Fibroblast of lung (primary cell): Measurements from ENCODE around the gene ZEB2. TPM values are rescaled to one million over a fixed set of nuclear protein-coding genes. Genes with fewer than 3 reads are reported as not detected.

ENCODE experiments used
- DNase-seq, 2 donors: peaks; one replicate each; pipeline versions ENCODE4 v3.0.0 to v3.0.0-alpha.2; 2010; ENCODE audit warnings: low read depth in 2 of 2
- H2AFZ ChIP-seq: 2 replicates; pipeline ENCODE4 v1.5.1; 2012; ENCODE audit warnings: low read length, control low read depth, inconsistent platforms
- H3K27ac ChIP-seq: 2 replicates; pipeline ENCODE4 v1.5.1; 2011; ENCODE audit warnings: low read length, control low read depth; ENCODE audit not compliant: insufficient read depth
- H3K27me3 ChIP-seq: 2 replicates; pipeline ENCODE4 v1.5.1; 2011; ENCODE audit warnings: mild to moderate bottlenecking, low read length; ENCODE audit not compliant: control insufficient read depth, insufficient read depth
- H3K36me3 ChIP-seq: 2 replicates; pipeline ENCODE4 v1.5.1; 2011; ENCODE audit warnings: low read length; ENCODE audit not compliant: control insufficient read depth, insufficient read depth
- H3K4me1 ChIP-seq: 2 replicates; pipeline ENCODE4 v1.5.1; 2011; ENCODE audit warnings: low read length; ENCODE audit not compliant: control insufficient read depth, insufficient read depth; ENCODE audit errors: extremely low read depth
- H3K4me2 ChIP-seq: 2 replicates; pipeline ENCODE4 v1.5.1; 2011; ENCODE audit warnings: low read length, control low read depth; ENCODE audit not compliant: insufficient read depth; ENCODE audit errors: extremely low read depth
- H3K4me3 ChIP-seq, 4 experiments: fragments of 200-600 bp in 1 of 4; sonication (generic) in 1 of 4; replicated peaks in 1 of 4; 2 replicates each; pipeline ENCODE4 v1.5.1; 2011 to 2016; ENCODE audit warnings: low read length in 4 of 4, low read depth in 3 of 4, mild to moderate bottlenecking in 3 of 4, control low read depth in 2 of 4, inconsistent platforms in 1 of 4, mixed read lengths in 1 of 4; ENCODE audit not compliant: insufficient read depth in 1 of 4; ENCODE audit errors: control extremely low read depth in 1 of 4
- H3K79me2 ChIP-seq: 2 replicates; pipeline ENCODE4 v1.5.1; 2012; ENCODE audit warnings: mild to moderate bottlenecking, low read length, inconsistent platforms; ENCODE audit not compliant: control insufficient read depth, insufficient read depth
- H3K9ac ChIP-seq: 2 replicates; pipeline ENCODE4 v1.5.1; 2011; ENCODE audit warnings: mild to moderate bottlenecking, low read length, control low read depth; ENCODE audit not compliant: insufficient read depth
- H3K9me3 ChIP-seq: 2 replicates; pipeline ENCODE4 v1.5.1; 2012; ENCODE audit warnings: low read depth, low read length; ENCODE audit not compliant: control insufficient read depth, insufficient read depth
- H4K20me1 ChIP-seq: 2 replicates; pipeline ENCODE4 v1.5.1; 2011; ENCODE audit warnings: low read length; ENCODE audit not compliant: control insufficient read depth, insufficient read depth; ENCODE audit errors: extremely low read depth
- EZH2 ChIP-seq: IDR thresholded peaks from 2 replicates; pipeline ENCODE4 v1.5.1; 2012; ENCODE audit warnings: low read length, control low read depth, mild to moderate bottlenecking; ENCODE audit errors: missing control alignments
- polyA plus RNA-seq, 2 donors: library from polyadenylated mRNA; depleted of rRNA in 1 of 2; stranded (reverse) in 1 of 2; unstranded in 1 of 2; fragments of >200 nt; gene quantifications; 2 replicates each; pipeline ENCODE4 v1.2.1, GENCODE V29; 2011 to 2012; ENCODE audit warnings: missing spikeins in 1 of 2
- total RNA-seq: library from RNA; depleted of rRNA; stranded (reverse); fragments of >200 nt; gene quantifications from 2 replicates; pipeline ENCODE4 v1.2.1, GENCODE V29; 2014
- TF ChIP-seq, protein P1 (sequence below), 2 donors: IDR thresholded peaks in 1 of 2; conservative IDR thresholded peaks in 1 of 2; 1 replicate in 1 of 2; 2 replicates in 1 of 2; pipeline ENCODE4 v1.5.1; 2011 to 2012; ENCODE audit warnings: low read length in 2 of 2, control low read depth in 1 of 2, inconsistent platforms in 1 of 2, low read depth in 1 of 2, mild to moderate bottlenecking in 1 of 2

ZEB2 gene
- total and polyA plus RNA-seq, 2 donors (not counting 1 experiment from before 2014, with no cell fraction given) = 91.0 to 130 TPM

DNA sequence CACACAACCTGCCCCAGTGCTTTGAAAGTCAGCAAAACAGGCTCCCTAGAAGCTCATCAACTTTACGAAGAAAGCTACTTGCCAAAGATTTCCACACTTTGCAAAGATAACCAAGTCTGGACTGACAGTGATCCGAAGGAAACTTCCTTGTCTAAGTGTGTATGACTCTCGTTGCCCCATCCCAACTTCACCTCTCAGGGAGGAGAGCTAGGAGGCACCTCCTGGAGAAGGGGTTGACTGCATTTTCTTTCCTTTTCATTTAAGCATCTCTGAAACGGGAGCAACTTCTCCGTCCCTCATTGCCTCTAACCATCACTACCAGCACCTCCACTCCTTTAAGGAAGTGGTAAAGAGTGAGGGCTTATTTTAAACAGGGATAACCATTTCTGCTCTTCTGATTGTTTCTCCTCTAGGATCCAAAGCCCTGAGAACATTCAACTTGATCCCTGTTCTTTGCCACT, 7.0 kb downstream of the ZEB2 start:
- Histone ChIP-seq H4K20me1 (no peaks in the 10 kb centered on the region), H3K9ac (peak overlapping the region; percentile 64), H3K4me3 (peak overlapping the region; percentile 79 to 92 (median 80)), H3K9me3 (no peaks in the 10 kb centered on the region), H3K36me3 (no peaks in the 10 kb centered on the region), H3K4me1 (peaks cover 21% of the 10 kb centered on the region), H3K4me2 (peak overlapping the region; percentile 98), H3K79me2 (peaks cover 96% of the 10 kb centered on the region), H2AFZ (no peak overlapping the region), H3K27ac (peak overlapping the region; percentile 96), H3K27me3 (no peaks in the 10 kb centered on the region)
- DNase-seq = peak; percentile 22 to 54
- TF ChIP-seq EZH2 = no peak
- TF ChIP-seq, protein P1, sequence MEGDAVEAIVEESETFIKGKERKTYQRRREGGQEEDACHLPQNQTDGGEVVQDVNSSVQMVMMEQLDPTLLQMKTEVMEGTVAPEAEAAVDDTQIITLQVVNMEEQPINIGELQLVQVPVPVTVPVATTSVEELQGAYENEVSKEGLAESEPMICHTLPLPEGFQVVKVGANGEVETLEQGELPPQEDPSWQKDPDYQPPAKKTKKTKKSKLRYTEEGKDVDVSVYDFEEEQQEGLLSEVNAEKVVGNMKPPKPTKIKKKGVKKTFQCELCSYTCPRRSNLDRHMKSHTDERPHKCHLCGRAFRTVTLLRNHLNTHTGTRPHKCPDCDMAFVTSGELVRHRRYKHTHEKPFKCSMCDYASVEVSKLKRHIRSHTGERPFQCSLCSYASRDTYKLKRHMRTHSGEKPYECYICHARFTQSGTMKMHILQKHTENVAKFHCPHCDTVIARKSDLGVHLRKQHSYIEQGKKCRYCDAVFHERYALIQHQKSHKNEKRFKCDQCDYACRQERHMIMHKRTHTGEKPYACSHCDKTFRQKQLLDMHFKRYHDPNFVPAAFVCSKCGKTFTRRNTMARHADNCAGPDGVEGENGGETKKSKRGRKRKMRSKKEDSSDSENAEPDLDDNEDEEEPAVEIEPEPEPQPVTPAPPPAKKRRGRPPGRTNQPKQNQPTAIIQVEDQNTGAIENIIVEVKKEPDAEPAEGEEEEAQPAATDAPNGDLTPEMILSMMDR (conservative IDR thresholded peaks at IDR 0.05 in 1 of 2, IDR thresholded peaks at IDR 0.05 in 1 of 2; ENCODE audit: low read depth in 1 of 2, low read length in 2 of 2) = no peak

DNA sequence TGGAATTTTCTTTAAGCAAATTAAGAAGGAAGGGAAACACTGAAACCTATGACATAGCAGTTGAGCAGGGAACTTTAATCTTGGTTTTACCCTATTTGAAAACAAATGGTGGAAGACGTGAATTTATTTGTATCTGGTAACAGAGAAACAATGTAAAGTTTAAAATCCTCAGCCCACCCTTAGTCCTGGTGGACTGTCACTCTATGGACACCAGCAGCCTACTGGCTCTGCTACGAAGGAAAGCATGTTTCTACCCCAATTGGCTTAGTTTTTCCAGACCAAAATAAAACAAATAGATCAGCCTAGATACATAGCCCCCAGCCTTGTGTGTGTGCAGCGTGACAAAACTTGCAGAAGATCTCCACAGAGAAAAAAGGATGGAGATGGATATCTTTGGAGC, 7.4 kb downstream of the ZEB2 start:
- Histone ChIP-seq H3K79me2 (peaks cover 96% of the 10 kb centered on the region), H4K20me1 (no peaks in the 10 kb centered on the region), H3K27me3 (no peaks in the 10 kb centered on the region), H3K4me2 (peak overlapping the region; percentile 98), H3K36me3 (no peaks in the 10 kb centered on the region), H2AFZ (no peak overlapping the region), H3K9ac (peak overlapping the region; percentile 64), H3K9me3 (no peaks in the 10 kb centered on the region), H3K4me1 (peaks cover 21% of the 10 kb centered on the region), H3K27ac (peak overlapping the region; percentile 96), H3K4me3 (peak overlapping the region; percentile 79 to 92 (median 80))
- no peak for TF ChIP-seq EZH2
- TF ChIP-seq, protein P1 (conservative IDR thresholded peaks at IDR 0.05 in 1 of 2, IDR thresholded peaks at IDR 0.05 in 1 of 2; ENCODE audit: low read depth in 1 of 2, low read length in 2 of 2) = no peak
- no peak for DNase-seq

DNA sequence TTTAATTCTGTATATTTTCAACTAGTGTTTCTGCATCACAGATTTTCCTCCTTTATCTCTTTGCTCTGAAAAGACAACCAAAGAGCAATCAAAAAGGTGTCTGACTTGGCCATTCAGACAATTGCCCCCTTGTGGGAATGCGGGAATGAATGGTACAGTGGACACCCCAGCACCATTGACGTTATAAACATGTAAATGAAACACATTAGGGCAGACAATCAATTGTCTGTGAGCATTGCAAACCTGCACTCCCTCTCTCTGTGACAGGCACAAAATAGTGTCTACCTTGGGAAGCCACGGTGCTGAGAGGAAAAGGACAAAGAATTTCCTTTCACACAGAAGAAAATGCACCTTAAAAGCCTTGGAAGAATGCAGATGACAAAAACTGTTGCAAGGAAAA, 8.0 kb downstream of the ZEB2 start:
- DNase-seq = peak; percentile 24 to 34
- peaks cover 98% of the 10 kb centered on the region for H3K79me2 ChIP-seq
- no peaks in the 10 kb centered on the region for H4K20me1 ChIP-seq
- peak overlapping the region; percentile 98 for H3K4me2 ChIP-seq
- no peaks in the 10 kb centered on the region for H3K36me3 ChIP-seq
- H3K4me3 ChIP-seq = peak overlapping the region; percentile 79 to 92 (median 80)
- H3K27me3 ChIP-seq = no peaks in the 10 kb centered on the region
- no peak overlapping the region for H2AFZ ChIP-seq
- H3K9me3 ChIP-seq = no peaks in the 10 kb centered on the region
- no peak overlapping the region for H3K9ac ChIP-seq
- H3K4me1 ChIP-seq = peaks cover 21% of the 10 kb centered on the region
- TF ChIP-seq EZH2 = no peak
- TF ChIP-seq, protein P1 (conservative IDR thresholded peaks at IDR 0.05 in 1 of 2, IDR thresholded peaks at IDR 0.05 in 1 of 2; ENCODE audit: low read depth in 1 of 2, low read length in 2 of 2) = peak in 1 of 2 donors; percentile 9
- H3K27ac ChIP-seq = peak overlapping the region; percentile 96
